K562 (cell line): ENCODE data around the gene PIGQ. TPM values are rescaled to one million over a fixed set of nuclear protein-coding genes. Genes with fewer than 3 reads are reported as not detected.

ENCODE experiments used
- ETS2 ChIP-seq: IDR thresholded peaks from 2 replicates; pipeline ENCODE4 v1.6.1; 2016; ENCODE audit warnings: borderline replicate concordance, missing genetic modification characterization, mild to moderate bottlenecking, moderate library complexity, missing compliant biosample characterization; ENCODE audit not compliant: poor library complexity, severe bottlenecking
- HLTF ChIP-seq: fragments of 450-650 bp; IDR thresholded peaks from 2 replicates; pipeline ENCODE4 v1.6.1; 2016
- HMG20B ChIP-seq: fragments of 250-450 bp; sonication (Bioruptor Pico); IDR thresholded peaks from 2 replicates; pipeline ENCODE4 v1.5.0; 2021; ENCODE audit warnings: mild to moderate bottlenecking
- HNRNPH1 ChIP-seq: fragments of 200-400 bp; formaldehyde crosslinking; optimal IDR thresholded peaks from 2 replicates; pipeline ENCODE3; 2017; ENCODE audit warnings: low read depth, mild to moderate bottlenecking, low read length, moderate library complexity
- HNRNPK ChIP-seq: fragments of 200-400 bp; formaldehyde crosslinking; IDR thresholded peaks from one replicate; pipeline ENCODE4 v1.6.1; 2018; ENCODE audit warnings: mild to moderate bottlenecking, low read depth, low read length; ENCODE audit not compliant: poor library complexity, severe bottlenecking
- LCOR ChIP-seq: sonication (generic); formaldehyde crosslinking; IDR thresholded peaks from 2 replicates; pipeline ENCODE4 v1.8.0; 2022; ENCODE audit warnings: mild to moderate bottlenecking, missing genetic modification reagents
- MTA3 ChIP-seq: fragments of 450-650 bp; formaldehyde crosslinking; IDR thresholded peaks from 2 replicates; pipeline ENCODE4 v1.6.1; 2017; ENCODE audit warnings: mild to moderate bottlenecking, borderline replicate concordance
- NCOA6 ChIP-seq: fragments of 450-650 bp; IDR thresholded peaks from 2 replicates; pipeline ENCODE4 v1.6.1; 2017; ENCODE audit warnings: mild to moderate bottlenecking
- NR3C1 ChIP-seq: sonication (generic); formaldehyde crosslinking; IDR thresholded peaks from 2 replicates; pipeline ENCODE4 v1.8.1; 2022; ENCODE audit warnings: missing genetic modification reagents
- NRF1 ChIP-seq, 2 experiments: fragments of 450-650 bp; IDR thresholded peaks in 1 of 2; conservative IDR thresholded peaks in 1 of 2; 2 replicates each; pipeline ENCODE4 v1.6.1; 2014; ENCODE audit warnings: mild to moderate bottlenecking in 2 of 2
- RNF2 ChIP-seq: sonication (generic); IDR thresholded peaks from 2 replicates; pipeline ENCODE4 v1.6.1; 2016
- STAG1 ChIP-seq: sonication (generic); formaldehyde crosslinking; IDR thresholded peaks from 2 replicates; pipeline ENCODE4 v1.5.0; 2020; ENCODE audit warnings: missing genetic modification reagents, borderline replicate concordance
- ZFPM2 ChIP-seq: fragments of 250-450 bp; sonication (Bioruptor Pico); IDR thresholded peaks from 2 replicates; pipeline ENCODE4 v1.5.1; 2022; ENCODE audit warnings: mild to moderate bottlenecking
- ZNF445 ChIP-seq: fragments of 250-450 bp; sonication (Bioruptor Pico); IDR thresholded peaks from 2 replicates; pipeline ENCODE4 v1.4.0; 2020; ENCODE audit warnings: low read depth, mild to moderate bottlenecking, moderate library complexity
- polyA plus RNA-seq, 8 experiments: library from polyadenylated mRNA; depleted of rRNA in 4 of 8; stranded (reverse) in 5 of 8; unstranded in 3 of 8; fragments of >200 nt; fragmentation: Nextera tagmentation in 2 of 8; fragmentation: Illumina TruSeq in 1 of 8; extraction: Ambion mirVana in 2 of 8; extraction: Trizol in 1 of 8; gene quantifications; 2 replicates each; pipeline versions ENCODE4 v1.2.1 to v1.2.3, GENCODE V29; 2011 to 2014; ENCODE audit warnings: inconsistent platforms in 1 of 8, missing spikeins in 1 of 8
- total RNA-seq, 7 experiments: library from RNA; depleted of rRNA in 6 of 7; stranded (reverse); fragments of >200 nt in 6 of 7; fragmentation: Illumina TruSeq in 2 of 7; extraction: Trizol in 2 of 7; gene quantifications; 2 replicates each; pipeline versions ENCODE4 v1.2.1 to v1.2.3, GENCODE V29; 2011 to 2021; ENCODE audit warnings: low replicate concordance in 1 of 7
- TF ChIP-seq, protein P1 (sequence below), 2 experiments: fragments of 450-650 bp; IDR thresholded peaks; 2 replicates each; pipeline ENCODE4 v1.6.1; 2016
- TF ChIP-seq, protein P2 (sequence below): IDR thresholded peaks from 3 replicates; pipeline ENCODE4 v1.6.1; 2011; ENCODE audit warnings: borderline replicate concordance, mild to moderate bottlenecking; ENCODE audit not compliant: insufficient read length, insufficient read depth
- TF ChIP-seq, protein P3 (sequence below): sonication (generic); formaldehyde crosslinking; IDR thresholded peaks from 2 replicates; pipeline ENCODE4 v1.4.0; 2020; ENCODE audit warnings: mild to moderate bottlenecking, missing genetic modification reagents
- TF ChIP-seq, protein P4 (sequence below): sonication (generic); formaldehyde crosslinking; IDR thresholded peaks from 2 replicates; pipeline ENCODE4 v1.8.1; 2023; ENCODE audit warnings: missing genetic modification reagents, mild to moderate bottlenecking, borderline replicate concordance
- TF ChIP-seq, protein P5 (sequence below): sonication (generic); formaldehyde crosslinking; IDR thresholded peaks from 2 replicates; pipeline ENCODE4 v1.9.0; 2022; ENCODE audit warnings: mild to moderate bottlenecking, missing genetic modification reagents

PIGQ gene
- total and polyA plus RNA-seq, 9 of the 15 experiments (the other 6 are each of a cell fraction or from before 2014, with no cell fraction given), result 0.20 to 49.6 (median 11.7) TPM

DNA sequence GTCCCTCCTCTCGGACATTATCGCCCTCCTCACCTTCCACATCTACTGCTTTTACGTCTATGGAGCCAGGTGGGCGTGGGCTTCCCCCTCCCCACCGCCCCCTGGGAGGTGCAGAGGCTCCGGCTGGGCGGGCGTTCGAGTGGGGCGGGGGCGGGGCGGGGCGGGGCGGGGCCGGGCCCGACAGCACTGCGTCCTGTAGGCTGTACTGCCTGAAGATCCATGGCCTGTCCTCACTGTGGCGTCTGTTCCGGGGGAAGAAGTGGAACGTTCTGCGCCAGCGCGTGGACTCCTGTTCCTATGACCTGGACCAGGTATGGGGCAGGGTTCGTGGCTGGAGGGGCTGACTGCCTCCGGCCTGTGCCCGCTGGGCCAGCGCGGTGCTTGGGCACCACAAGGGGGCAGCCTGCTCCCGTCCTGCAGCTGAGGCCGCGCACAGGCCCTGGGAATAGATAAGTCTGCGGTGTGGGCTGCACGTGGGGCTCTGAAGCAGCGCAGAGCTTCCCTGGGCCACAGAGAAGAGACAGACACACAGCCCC is 9.2 kb downstream of the PIGQ start (continued):
- TF ChIP-seq, protein P1, sequence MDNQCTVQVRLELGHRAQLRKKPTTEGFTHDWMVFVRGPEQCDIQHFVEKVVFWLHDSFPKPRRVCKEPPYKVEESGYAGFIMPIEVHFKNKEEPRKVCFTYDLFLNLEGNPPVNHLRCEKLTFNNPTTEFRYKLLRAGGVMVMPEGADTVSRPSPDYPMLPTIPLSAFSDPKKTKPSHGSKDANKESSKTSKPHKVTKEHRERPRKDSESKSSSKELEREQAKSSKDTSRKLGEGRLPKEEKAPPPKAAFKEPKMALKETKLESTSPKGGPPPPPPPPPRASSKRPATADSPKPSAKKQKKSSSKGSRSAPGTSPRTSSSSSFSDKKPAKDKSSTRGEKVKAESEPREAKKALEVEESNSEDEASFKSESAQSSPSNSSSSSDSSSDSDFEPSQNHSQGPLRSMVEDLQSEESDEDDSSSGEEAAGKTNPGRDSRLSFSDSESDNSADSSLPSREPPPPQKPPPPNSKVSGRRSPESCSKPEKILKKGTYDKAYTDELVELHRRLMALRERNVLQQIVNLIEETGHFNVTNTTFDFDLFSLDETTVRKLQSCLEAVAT (IDR thresholded peaks at IDR 0.05), result peak; percentile 57 to 72; a peak in 1 of 4 replicates
- TF ChIP-seq, protein P2, sequence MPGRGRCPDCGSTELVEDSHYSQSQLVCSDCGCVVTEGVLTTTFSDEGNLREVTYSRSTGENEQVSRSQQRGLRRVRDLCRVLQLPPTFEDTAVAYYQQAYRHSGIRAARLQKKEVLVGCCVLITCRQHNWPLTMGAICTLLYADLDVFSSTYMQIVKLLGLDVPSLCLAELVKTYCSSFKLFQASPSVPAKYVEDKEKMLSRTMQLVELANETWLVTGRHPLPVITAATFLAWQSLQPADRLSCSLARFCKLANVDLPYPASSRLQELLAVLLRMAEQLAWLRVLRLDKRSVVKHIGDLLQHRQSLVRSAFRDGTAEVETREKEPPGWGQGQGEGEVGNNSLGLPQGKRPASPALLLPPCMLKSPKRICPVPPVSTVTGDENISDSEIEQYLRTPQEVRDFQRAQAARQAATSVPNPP, result no peak
- TF ChIP-seq ZNF445 (CRISPR knock-in tag), result no peak
- TF ChIP-seq, protein P3, sequence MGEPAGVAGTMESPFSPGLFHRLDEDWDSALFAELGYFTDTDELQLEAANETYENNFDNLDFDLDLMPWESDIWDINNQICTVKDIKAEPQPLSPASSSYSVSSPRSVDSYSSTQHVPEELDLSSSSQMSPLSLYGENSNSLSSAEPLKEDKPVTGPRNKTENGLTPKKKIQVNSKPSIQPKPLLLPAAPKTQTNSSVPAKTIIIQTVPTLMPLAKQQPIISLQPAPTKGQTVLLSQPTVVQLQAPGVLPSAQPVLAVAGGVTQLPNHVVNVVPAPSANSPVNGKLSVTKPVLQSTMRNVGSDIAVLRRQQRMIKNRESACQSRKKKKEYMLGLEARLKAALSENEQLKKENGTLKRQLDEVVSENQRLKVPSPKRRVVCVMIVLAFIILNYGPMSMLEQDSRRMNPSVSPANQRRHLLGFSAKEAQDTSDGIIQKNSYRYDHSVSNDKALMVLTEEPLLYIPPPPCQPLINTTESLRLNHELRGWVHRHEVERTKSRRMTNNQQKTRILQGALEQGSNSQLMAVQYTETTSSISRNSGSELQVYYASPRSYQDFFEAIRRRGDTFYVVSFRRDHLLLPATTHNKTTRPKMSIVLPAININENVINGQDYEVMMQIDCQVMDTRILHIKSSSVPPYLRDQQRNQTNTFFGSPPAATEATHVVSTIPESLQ, result peak; percentile 49; the same call in 1 of the 2 replicates
- TF ChIP-seq NR3C1 (CRISPR knock-in tag), result no peak
- 0 out of 2 replicates have a peak, but pooled peaks have one; percentile 34 for TF ChIP-seq HLTF
- TF ChIP-seq ETS2 (tag), result no peak
- peak; percentile 91 for TF ChIP-seq STAG1 (CRISPR knock-in tag)
- TF ChIP-seq NRF1 (conservative IDR thresholded peaks at IDR 0.05 in 1 of 2, IDR thresholded peaks at IDR 0.05 in 1 of 2), result peak; percentile 33 to 52; a peak in 3 of 4 replicates
- TF ChIP-seq, protein P4, sequence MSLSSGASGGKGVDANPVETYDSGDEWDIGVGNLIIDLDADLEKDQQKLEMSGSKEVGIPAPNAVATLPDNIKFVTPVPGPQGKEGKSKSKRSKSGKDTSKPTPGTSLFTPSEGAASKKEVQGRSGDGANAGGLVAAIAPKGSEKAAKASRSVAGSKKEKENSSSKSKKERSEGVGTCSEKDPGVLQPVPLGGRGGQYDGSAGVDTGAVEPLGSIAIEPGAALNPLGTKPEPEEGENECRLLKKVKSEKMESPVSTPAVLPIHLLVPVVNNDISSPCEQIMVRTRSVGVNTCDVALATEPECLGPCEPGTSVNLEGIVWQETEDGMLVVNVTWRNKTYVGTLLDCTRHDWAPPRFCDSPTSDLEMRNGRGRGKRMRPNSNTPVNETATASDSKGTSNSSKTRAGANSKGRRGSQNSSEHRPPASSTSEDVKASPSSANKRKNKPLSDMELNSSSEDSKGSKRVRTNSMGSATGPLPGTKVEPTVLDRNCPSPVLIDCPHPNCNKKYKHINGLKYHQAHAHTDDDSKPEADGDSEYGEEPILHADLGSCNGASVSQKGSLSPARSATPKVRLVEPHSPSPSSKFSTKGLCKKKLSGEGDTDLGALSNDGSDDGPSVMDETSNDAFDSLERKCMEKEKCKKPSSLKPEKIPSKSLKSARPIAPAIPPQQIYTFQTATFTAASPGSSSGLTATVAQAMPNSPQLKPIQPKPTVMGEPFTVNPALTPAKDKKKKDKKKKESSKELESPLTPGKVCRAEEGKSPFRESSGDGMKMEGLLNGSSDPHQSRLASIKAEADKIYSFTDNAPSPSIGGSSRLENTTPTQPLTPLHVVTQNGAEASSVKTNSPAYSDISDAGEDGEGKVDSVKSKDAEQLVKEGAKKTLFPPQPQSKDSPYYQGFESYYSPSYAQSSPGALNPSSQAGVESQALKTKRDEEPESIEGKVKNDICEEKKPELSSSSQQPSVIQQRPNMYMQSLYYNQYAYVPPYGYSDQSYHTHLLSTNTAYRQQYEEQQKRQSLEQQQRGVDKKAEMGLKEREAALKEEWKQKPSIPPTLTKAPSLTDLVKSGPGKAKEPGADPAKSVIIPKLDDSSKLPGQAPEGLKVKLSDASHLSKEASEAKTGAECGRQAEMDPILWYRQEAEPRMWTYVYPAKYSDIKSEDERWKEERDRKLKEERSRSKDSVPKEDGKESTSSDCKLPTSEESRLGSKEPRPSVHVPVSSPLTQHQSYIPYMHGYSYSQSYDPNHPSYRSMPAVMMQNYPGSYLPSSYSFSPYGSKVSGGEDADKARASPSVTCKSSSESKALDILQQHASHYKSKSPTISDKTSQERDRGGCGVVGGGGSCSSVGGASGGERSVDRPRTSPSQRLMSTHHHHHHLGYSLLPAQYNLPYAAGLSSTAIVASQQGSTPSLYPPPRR (CRISPR knock-in tag), result peak; percentile 93
- TF ChIP-seq, protein P5, sequence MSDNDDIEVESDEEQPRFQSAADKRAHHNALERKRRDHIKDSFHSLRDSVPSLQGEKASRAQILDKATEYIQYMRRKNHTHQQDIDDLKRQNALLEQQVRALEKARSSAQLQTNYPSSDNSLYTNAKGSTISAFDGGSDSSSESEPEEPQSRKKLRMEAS (CRISPR knock-in tag), result peak; percentile 99
- no peak for TF ChIP-seq HNRNPH1
- TF ChIP-seq HMG20B, result no peak
- 0 out of 2 replicates have a peak, but pooled peaks have one; percentile 25 for TF ChIP-seq LCOR (CRISPR knock-in tag)
- no peak for TF ChIP-seq NCOA6
- no peak for TF ChIP-seq ZFPM2 (CRISPR knock-in tag)
- TF ChIP-seq RNF2, result peak; percentile 60
- TF ChIP-seq MTA3, result peak; percentile 90
- no peak for TF ChIP-seq HNRNPK
